DOHH2 (cell line): ENCODE results near the gene RPA1.

Source experiments
- H3F3A ChIP-seq: fragments of 200-600 bp; sonication (generic), shearing (Covaris generic); 2 replicates; pipeline ENCODE4 v1.6.0; 2016; ENCODE audit warnings: antibody characterized with exemption, mild to moderate bottlenecking; ENCODE audit not compliant: control insufficient read depth, insufficient read depth
- H3K27ac ChIP-seq: fragments of 200-600 bp; sonication (generic); 2 replicates; pipeline ENCODE4 v1.5.1; 2014; ENCODE audit warnings: low read depth, mild to moderate bottlenecking, low read length, moderate library complexity
- H3K27me3 ChIP-seq: fragments of 200-600 bp; sonication (generic); 2 replicates; pipeline ENCODE4 v1.6.1; 2014; ENCODE audit warnings: mild to moderate bottlenecking, low read length, mixed read lengths; ENCODE audit not compliant: control insufficient read depth
- H3K36me3 ChIP-seq: fragments of 200-600 bp; sonication (generic); 2 replicates; pipeline ENCODE4 v1.6.1; 2014; ENCODE audit warnings: mild to moderate bottlenecking, low read length, moderate library complexity, mixed read lengths; ENCODE audit not compliant: control insufficient read depth
- H3K4me1 ChIP-seq: fragments of 200-600 bp; sonication (generic); 2 replicates; pipeline ENCODE4 v1.6.1; 2014; ENCODE audit warnings: mild to moderate bottlenecking, low read length, mixed read lengths; ENCODE audit not compliant: control insufficient read depth
- H3K4me2 ChIP-seq: fragments of 200-600 bp; sonication (generic); 2 replicates; pipeline ENCODE4 v1.6.0; 2014; ENCODE audit warnings: mild to moderate bottlenecking, low read length, moderate library complexity
- H3K4me3 ChIP-seq: fragments of 200-600 bp; sonication (generic); 2 replicates; pipeline ENCODE4 v1.5.1; 2014; ENCODE audit warnings: mild to moderate bottlenecking, low read length, mixed read lengths
- H3K79me2 ChIP-seq: fragments of 200-600 bp; sonication (generic); 2 replicates; pipeline ENCODE4 v1.6.1; 2014; ENCODE audit warnings: mild to moderate bottlenecking, low read length, mixed read lengths; ENCODE audit not compliant: control insufficient read depth
- H3K9me2 ChIP-seq: fragments of 200-600 bp; sonication (generic); replicated peaks from 2 replicates; pipeline ENCODE4 v1.6.1; 2014; ENCODE audit warnings: mild to moderate bottlenecking, low read length, mixed read lengths; ENCODE audit not compliant: control insufficient read depth
- H3K9me3 ChIP-seq: fragments of 200-600 bp; sonication (generic); 2 replicates; pipeline ENCODE4 v1.6.1; 2014; ENCODE audit warnings: antibody characterized with exemption, low read length, mixed read lengths; ENCODE audit not compliant: control insufficient read depth, insufficient read depth
- H4K20me1 ChIP-seq: fragments of 200-600 bp; sonication (generic); 2 replicates; pipeline ENCODE4 v1.6.0; 2014; ENCODE audit warnings: low read depth, mild to moderate bottlenecking, antibody characterized with exemption, low read length, moderate library complexity; ENCODE audit not compliant: control insufficient read depth, insufficient read depth
- EZH2phosphoT487 ChIP-seq: fragments of 200-600 bp; sonication (generic); IDR thresholded peaks from 2 replicates; pipeline ENCODE4 v1.6.1; 2017; ENCODE audit warnings: borderline replicate concordance, mild to moderate bottlenecking, antibody characterized with exemption, low read length, moderate library complexity, mixed read lengths
- TF ChIP-seq, protein P1 (sequence below): fragments of 200-600 bp; sonication (generic); IDR thresholded peaks from one replicate; pipeline ENCODE4 v1.5.1; 2014; ENCODE audit warnings: antibody characterized with exemption, mild to moderate bottlenecking, low read depth, low read length; ENCODE audit not compliant: poor library complexity, severe bottlenecking

The RPA1 gene

DNA sequence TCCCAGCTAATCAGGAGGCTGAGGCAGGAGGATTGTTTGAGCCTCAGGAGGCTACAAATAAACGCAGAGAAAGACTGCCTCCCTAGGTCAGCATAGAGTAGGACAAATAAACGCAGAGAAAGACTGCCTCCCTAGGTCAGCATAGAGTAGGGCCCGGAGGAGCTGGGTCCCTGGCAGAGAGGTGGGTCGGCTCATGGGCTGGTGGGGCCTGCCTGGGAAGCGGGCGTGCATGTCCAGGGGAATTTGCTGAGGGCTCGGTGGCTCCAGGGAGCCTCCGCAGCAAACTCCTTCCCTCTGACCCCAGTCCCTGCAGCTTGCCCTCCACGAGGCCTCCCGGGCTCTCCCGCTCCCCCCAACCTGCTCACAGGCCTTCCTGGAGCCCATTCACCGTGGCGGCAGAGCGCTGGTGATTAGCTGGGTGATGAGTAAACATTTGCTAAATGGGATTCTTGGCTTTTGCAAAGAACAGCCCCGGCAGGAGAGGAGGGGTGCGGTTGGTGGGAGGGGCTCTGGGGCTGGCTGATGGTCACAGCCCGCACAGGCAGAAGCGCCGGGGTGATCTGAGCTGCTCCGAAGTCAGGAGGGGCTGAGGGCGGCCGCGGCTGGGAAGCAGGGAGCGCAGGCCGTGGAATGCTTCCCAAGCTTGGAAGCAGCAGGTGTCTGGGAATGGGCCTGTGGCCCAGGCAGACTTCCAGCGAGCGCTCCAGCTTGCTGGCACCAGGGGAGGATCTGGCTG lies 102.2 kb downstream of the RPA1 start:
- TF ChIP-seq EZH2phosphoT487: no peak
- TF ChIP-seq, protein P1, sequence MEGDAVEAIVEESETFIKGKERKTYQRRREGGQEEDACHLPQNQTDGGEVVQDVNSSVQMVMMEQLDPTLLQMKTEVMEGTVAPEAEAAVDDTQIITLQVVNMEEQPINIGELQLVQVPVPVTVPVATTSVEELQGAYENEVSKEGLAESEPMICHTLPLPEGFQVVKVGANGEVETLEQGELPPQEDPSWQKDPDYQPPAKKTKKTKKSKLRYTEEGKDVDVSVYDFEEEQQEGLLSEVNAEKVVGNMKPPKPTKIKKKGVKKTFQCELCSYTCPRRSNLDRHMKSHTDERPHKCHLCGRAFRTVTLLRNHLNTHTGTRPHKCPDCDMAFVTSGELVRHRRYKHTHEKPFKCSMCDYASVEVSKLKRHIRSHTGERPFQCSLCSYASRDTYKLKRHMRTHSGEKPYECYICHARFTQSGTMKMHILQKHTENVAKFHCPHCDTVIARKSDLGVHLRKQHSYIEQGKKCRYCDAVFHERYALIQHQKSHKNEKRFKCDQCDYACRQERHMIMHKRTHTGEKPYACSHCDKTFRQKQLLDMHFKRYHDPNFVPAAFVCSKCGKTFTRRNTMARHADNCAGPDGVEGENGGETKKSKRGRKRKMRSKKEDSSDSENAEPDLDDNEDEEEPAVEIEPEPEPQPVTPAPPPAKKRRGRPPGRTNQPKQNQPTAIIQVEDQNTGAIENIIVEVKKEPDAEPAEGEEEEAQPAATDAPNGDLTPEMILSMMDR: no peak
- Histone ChIP-seq H3K27me3 (no peaks in the 10 kb centered on the region), H3K9me3 (no peaks in the 10 kb centered on the region), H3K4me1 (no peaks in the 10 kb centered on the region), H3K9me2 (no peaks in the 10 kb centered on the region), H3K4me2 (no peak overlapping the region), H3F3A (no peaks in the 10 kb centered on the region), H3K79me2 (no peaks in the 10 kb centered on the region), H3K4me3 (no peak overlapping the region), H3K36me3 (no peaks in the 10 kb centered on the region), H3K27ac (no peak overlapping the region), H4K20me1 (no peaks in the 10 kb centered on the region)

DNA sequence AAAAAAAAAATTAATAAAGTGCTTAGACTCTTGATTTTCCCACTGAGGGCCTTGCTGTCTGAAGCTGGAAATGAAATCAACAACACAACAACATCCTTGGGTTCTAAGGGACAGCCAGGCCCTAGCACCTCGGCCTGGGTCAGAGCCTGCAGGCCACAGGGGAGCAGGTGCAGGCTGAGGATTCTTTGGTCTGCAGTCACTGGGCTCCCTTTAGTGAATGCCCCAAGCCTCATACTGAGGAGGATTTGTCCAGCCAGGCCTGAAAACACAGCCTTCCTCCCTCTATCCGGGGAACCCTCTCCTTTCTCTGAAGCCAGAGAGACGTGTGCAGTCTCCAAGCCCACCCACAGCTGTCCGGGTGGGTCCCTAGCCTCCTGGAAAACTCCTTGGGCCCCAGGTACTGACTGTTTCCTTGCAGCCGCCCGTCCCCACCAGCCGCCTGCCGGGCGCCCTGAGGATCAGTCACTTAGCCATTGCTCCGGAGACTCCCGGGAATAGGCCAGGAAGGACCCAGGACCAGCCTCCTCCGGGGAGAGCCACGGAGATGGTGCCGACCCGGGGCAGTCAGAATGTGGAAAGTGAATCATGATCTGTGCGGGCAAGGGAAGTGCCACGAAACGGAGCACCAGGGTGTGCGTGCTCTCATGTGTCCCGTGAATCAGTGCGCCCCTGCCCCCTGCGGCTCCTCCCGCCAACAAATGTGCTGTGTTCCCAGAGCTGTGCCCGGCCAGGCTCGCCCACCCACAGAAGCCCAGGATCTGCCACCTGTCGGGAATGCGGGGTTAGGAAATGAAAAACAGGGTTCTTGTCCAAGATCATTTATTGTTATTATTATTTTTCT lies 104.3 kb downstream of the RPA1 start:
- TF ChIP-seq, protein P1: no peak
- TF ChIP-seq EZH2phosphoT487: no peak
- Histone ChIP-seq H3K27me3 (no peaks in the 10 kb centered on the region), H3K36me3 (no peaks in the 10 kb centered on the region), H4K20me1 (no peaks in the 10 kb centered on the region), H3K4me2 (no peak overlapping the region), H3K9me2 (no peaks in the 10 kb centered on the region), H3F3A (no peaks in the 10 kb centered on the region), H3K27ac (no peak overlapping the region), H3K4me1 (no peaks in the 10 kb centered on the region), H3K79me2 (no peaks in the 10 kb centered on the region), H3K4me3 (no peak overlapping the region), H3K9me3 (no peaks in the 10 kb centered on the region)

DNA sequence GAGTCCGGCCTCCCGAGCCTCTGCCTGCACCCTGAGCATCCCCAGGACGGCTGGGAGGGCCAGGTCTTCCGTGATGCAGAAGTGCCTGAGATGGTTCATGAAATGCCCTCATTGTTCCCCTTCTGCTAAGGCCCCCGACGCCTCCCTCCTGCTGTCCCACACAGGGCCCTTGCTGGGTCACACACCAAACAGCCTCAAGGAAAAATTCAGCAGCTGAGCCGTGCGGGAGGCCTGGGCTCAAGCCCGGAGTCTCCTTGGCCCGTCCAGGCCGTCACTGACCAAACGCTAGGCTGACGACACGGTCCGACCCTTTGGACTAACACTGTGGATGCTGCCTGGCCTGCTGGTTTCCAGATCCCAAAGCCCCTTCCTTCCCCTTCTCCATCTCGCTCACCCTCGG lies 105.1 kb downstream of the RPA1 start:
- H3K9me3 ChIP-seq: no peaks in the 10 kb centered on the region
- H3K4me3 ChIP-seq: no peak overlapping the region
- H3K79me2 ChIP-seq: no peaks in the 10 kb centered on the region
- H3K27ac ChIP-seq: no peak overlapping the region
- H3K27me3 ChIP-seq: no peaks in the 10 kb centered on the region
- no peaks in the 10 kb centered on the region for H4K20me1 ChIP-seq
- TF ChIP-seq, protein P1: no peak
- TF ChIP-seq EZH2phosphoT487: no peak
- H3K4me1 ChIP-seq: no peaks in the 10 kb centered on the region
- H3K9me2 ChIP-seq: no peaks in the 10 kb centered on the region
- no peak overlapping the region for H3K4me2 ChIP-seq
- no peaks in the 10 kb centered on the region for H3F3A ChIP-seq
- H3K36me3 ChIP-seq: no peaks in the 10 kb centered on the region
